ENCODE results near the gene ST3GAL5. TPM values are rescaled to one million over a fixed set of nuclear protein-coding genes. Genes with fewer than 3 reads are reported as not detected.
A peak's percentile ranks its signal among the peaks of the same experiment; 100 is the strongest.

Gene ST3GAL5
- total RNA-seq, result 10 to 100 TPM; 10.8 to 23.9 (median 16.5) TPM

GRCh38 chr2:85888684-85889626 lies at the start of gene ST3GAL5:
ST3GAL5 (minus strand) TSS chr2:85888990; CDS start chr2:85888905, 85 bp downstream.
- Histone ChIP-seq H3K9me3 (no peaks in the 10 kb centered on the region), H3K36me3 (no peaks in the 10 kb centered on the region), H3K27me3 (no peaks in the 10 kb centered on the region), H3K4me3 (peak within 1 kb of the TSS; percentile 70 to 88 (median 82)), H3K27ac (peak within 1 kb of the TSS; percentile 81 to 94 (median 86)), H3K4me1 (peaks cover 0 to 31% (median 10%) of the 10 kb centered on the region in 4 donors)
- TF ChIP-seq CTCF (IDR thresholded peaks at IDR 0.05) (peak; percentile 45 to 89 (median 68)), POLR2A (IDR thresholded peaks at IDR 0.05) (no peak)
- peak; percentile 87 to 96 (median 93) for DNase-seq

- Histone ChIP-seq H3K4me3 (no peak overlapping the region), H3K36me3 (no peaks in the 10 kb centered on the region), H3K9me3 (peaks cover 0 to 10% (median 0%) of the 10 kb centered on the region in 4 donors), H3K4me1 (no peaks in the 10 kb centered on the region), H3K27ac (no peak overlapping the region), H3K27me3 (no peaks in the 10 kb centered on the region)
- no peak for TF ChIP-seq CTCF (IDR thresholded peaks at IDR 0.05)
- TF ChIP-seq POLR2A (IDR thresholded peaks at IDR 0.05), result no peak
- DNase-seq, result no peak
Observed at GRCh38 chr2:85938456-85938855, 49.7 kb upstream of the ST3GAL5 start.

- no peak for TF ChIP-seq CTCF (IDR thresholded peaks at IDR 0.05)
- TF ChIP-seq POLR2A (IDR thresholded peaks at IDR 0.05), result no peak
- H3K4me3 ChIP-seq, result no peak overlapping the region
- H3K4me1 ChIP-seq, result no peaks in the 10 kb centered on the region
- H3K36me3 ChIP-seq, result no peaks in the 10 kb centered on the region
- DNase-seq, result no peak
- peaks cover 0 to 5% (median 0%) of the 10 kb centered on the region in 4 donors for H3K9me3 ChIP-seq
- no peaks in the 10 kb centered on the region for H3K27me3 ChIP-seq
- no peak overlapping the region for H3K27ac ChIP-seq
Observed at GRCh38 chr2:85937069-85937439, 48.3 kb upstream of the ST3GAL5 start.

GRCh38 chr2:85936421-85937068 lies 47.8 kb upstream of the ST3GAL5 start:
- no peaks in the 10 kb centered on the region for H3K9me3 ChIP-seq
- no peak for DNase-seq
- no peaks in the 10 kb centered on the region for H3K4me1 ChIP-seq
- no peaks in the 10 kb centered on the region for H3K36me3 ChIP-seq
- no peaks in the 10 kb centered on the region for H3K27me3 ChIP-seq
- no peak overlapping the region for H3K4me3 ChIP-seq
- TF ChIP-seq CTCF (IDR thresholded peaks at IDR 0.05) (no peak), POLR2A (IDR thresholded peaks at IDR 0.05) (no peak)
- H3K27ac ChIP-seq, result no peak overlapping the region

- Histone ChIP-seq H3K36me3 (no peaks in the 10 kb centered on the region), H3K27ac (no peak overlapping the region), H3K4me3 (no peak overlapping the region), H3K27me3 (no peaks in the 10 kb centered on the region), H3K4me1 (no peaks in the 10 kb centered on the region), H3K9me3 (no peaks in the 10 kb centered on the region)
- DNase-seq, result no peak
- TF ChIP-seq POLR2A (IDR thresholded peaks at IDR 0.05), result no peak
- TF ChIP-seq CTCF (IDR thresholded peaks at IDR 0.05), result no peak
Observed at GRCh38 chr2:85935746-85936208, 47.0 kb upstream of the ST3GAL5 start.
